SK-N-MC (cell line): ENCODE results near the gene HPSE.
"Not testable (repeated sequence)": the region's sequence is repeated elsewhere in the genome, so short reads cannot be mapped to it uniquely, and the experiment has no call there.

Experiments used
- DNase-seq: peaks from one replicate; pipeline ENCODE4 v3.0.0-alpha.2; 2011; ENCODE audit warnings: low read depth, low spot score
- H3K27ac ChIP-seq: fragments of 200-600 bp; sonication (generic); 2 replicates; pipeline ENCODE4 v1.5.1; 2016; ENCODE audit warnings: mixed run types
- H3K36me3 ChIP-seq: fragments of 200-600 bp; sonication (generic); 2 replicates; pipeline ENCODE4 v1.6.1; 2017; ENCODE audit warnings: antibody characterized with exemption, low read length, mixed read lengths; ENCODE audit not compliant: insufficient read depth
- H3K4me3 ChIP-seq: fragments of 200-600 bp; sonication (generic); 2 replicates; pipeline ENCODE4 v1.5.1; 2016
- H3K9ac ChIP-seq: fragments of 200-600 bp; sonication (generic); 2 replicates; pipeline ENCODE4 v1.8.0; 2017; ENCODE audit warnings: mixed run types, mixed read lengths; ENCODE audit not compliant: insufficient read length
- H3K9me3 ChIP-seq: fragments of 200-600 bp; sonication (generic); 2 replicates; pipeline ENCODE4 v1.6.1; 2017; ENCODE audit warnings: low read depth, mild to moderate bottlenecking, antibody characterized with exemption, low read length, moderate library complexity, mixed read lengths
- EZH2 ChIP-seq: fragments of 200-600 bp; sonication (generic); IDR thresholded peaks from one replicate; pipeline ENCODE4 v1.6.1; 2017; ENCODE audit warnings: antibody characterized with exemption
- FOXP2 ChIP-seq: optimal IDR thresholded peaks from 2 replicates; pipeline ENCODE3; 2011; ENCODE audit warnings: mild to moderate bottlenecking, moderate library complexity; ENCODE audit not compliant: insufficient read depth; ENCODE audit errors: extremely low read length, control extremely low read depth
- POLR2AphosphoS5 ChIP-seq: IDR thresholded peaks from 2 replicates; pipeline ENCODE4 v1.6.1; 2012; ENCODE audit warnings: mild to moderate bottlenecking, low read depth, low read length, borderline replicate concordance

The HPSE gene

DNA sequence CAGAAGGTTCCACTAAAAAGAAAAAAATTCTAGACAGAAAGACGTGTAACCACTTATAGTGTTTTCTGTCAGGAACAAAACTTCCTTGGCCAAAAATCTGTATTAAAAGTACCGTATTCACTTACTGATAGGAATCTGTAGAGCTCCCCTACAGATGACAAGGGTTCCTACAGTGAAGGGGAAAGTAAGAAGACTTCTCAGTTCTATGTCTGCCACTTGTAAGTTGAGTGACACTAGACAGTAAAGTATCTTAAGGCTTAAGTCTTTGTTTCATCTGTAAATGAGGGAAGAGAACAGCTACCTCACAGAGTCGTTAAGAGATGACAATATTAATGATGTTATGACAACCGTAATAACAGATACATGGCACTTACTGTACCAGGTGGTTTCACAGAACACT lies 53.3 kb downstream of the HPSE start:
- H3K9ac ChIP-seq: no peak overlapping the region

DNA sequence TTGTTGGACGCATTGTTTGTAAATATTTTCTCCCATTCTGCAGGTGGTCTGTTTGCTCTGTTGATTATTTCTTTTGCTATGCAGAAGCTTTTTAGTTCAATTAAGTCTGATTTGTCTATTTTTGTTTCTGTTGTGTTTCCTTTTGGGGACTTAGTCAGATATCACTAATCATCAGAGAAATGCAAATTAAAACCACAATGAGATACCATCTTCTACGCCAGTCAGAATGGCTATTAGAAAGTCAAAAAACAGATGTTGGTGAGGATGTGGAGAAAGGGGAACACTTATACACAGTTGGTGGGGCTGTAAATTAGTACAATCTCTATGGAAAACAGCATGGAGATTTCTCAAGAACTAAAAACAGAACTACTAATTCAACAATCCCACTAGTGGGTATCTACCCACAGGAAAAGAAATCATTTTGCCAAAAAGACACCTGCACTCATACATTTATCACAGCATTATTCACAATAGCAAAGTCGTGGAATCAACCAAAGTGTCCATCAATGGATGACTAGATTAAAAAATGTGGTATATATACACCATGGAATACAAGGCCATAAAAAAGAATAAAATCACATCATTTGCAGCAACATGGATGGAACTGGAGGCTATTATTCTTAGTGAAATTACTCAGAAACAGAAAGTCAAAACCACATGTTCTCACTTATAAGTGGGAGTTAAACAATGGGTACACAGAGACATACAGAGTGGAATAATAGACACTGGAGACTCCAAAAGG lies 58.2 kb downstream of the HPSE start:
- peaks cover 32% of the 10 kb centered on the region for H3K36me3 ChIP-seq
- H3K4me3 ChIP-seq: no peak overlapping the region
- H3K9ac ChIP-seq: no peak overlapping the region
- TF ChIP-seq FOXP2: no peak
- TF ChIP-seq POLR2AphosphoS5: no peak
- TF ChIP-seq EZH2: no peak
- no peak overlapping the region for H3K27ac ChIP-seq
- no peaks in the 10 kb centered on the region for H3K9me3 ChIP-seq
- DNase-seq: no peak

More for the DNA sequence above, 53.3 kb downstream of the HPSE start:
- TF ChIP-seq POLR2AphosphoS5 (no peak), FOXP2 (no peak), EZH2 (no peak)
- H3K36me3 ChIP-seq: peaks cover 16% of the 10 kb centered on the region
- DNase-seq: no peak
- H3K9me3 ChIP-seq: no peaks in the 10 kb centered on the region
- H3K27ac ChIP-seq: no peak overlapping the region
- H3K4me3 ChIP-seq: peak overlapping the region; percentile 45; the same call in 1 of the 2 replicates

DNA sequence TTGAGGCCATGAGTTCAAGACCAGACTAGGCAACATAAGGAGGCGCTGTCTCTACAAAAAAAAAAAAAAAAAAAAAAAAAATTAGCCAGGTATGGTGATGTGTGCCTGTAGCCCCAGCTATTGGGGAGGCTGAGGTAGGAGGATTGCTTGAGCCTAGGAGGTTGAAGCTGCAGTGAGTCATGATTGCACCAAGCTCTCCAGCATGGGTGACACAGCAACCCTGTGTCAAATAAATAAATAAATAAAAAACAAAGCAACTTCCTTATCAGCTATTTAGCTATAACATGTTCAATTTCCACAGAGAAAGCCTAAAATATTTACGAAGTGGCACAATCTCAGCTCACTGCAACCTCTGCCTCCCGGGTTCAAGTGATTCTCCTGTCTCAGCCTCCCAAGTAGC lies 60.7 kb downstream of the HPSE start:
- H3K9me3 ChIP-seq, H3K9ac ChIP-seq, DNase-seq, H3K27ac ChIP-seq, H3K4me3 ChIP-seq: not testable (repeated sequence)
- peaks cover 48% of the 10 kb centered on the region for H3K36me3 ChIP-seq

DNA sequence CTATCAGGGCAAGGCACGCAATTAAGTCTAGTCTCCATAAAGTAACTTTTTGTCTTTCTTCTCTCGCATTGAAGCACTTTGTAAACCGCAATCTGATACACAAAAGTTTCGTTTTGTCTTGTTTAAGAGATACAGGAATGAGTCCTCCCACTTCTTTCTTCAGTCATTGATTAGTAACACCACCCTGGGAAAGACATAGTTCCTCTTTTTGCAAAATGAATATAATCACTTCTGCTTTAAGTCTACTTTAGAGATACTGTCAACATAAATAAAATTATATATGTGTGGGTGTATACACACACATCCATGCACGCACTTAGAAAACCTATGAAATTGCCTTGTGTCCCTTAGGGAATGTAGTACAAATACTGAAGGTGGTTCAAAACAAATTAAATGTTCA lies 61.7 kb downstream of the HPSE start:
- no peak overlapping the region for H3K4me3 ChIP-seq
- peaks cover 39% of the 10 kb centered on the region for H3K36me3 ChIP-seq
- no peak for DNase-seq
- H3K9me3 ChIP-seq: no peaks in the 10 kb centered on the region
- TF ChIP-seq EZH2 (no peak), FOXP2 (no peak), POLR2AphosphoS5 (no peak)
- no peak overlapping the region for H3K9ac ChIP-seq
- no peak overlapping the region for H3K27ac ChIP-seq

DNA sequence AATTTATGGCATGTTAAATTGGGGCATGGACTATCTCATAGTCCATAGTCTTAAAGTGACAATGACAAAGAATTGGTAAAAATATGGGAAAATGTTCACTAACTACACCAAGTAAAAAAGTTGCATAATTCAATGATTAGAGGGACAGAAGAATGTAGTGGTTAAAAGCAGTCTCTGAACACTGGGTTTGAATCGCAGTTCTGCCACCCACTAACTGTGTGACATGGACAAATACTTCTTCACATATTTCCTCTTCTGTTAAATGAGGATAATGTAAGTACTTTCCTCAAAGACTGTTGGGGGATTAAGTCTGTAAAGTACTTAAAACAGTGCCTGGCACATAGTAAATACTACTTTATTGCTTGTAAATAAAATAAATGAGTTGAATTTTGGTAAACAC lies 65.4 kb downstream of the HPSE start:
- no peak for DNase-seq
- H3K9me3 ChIP-seq: no peaks in the 10 kb centered on the region
- H3K36me3 ChIP-seq: peaks cover 42% of the 10 kb centered on the region
- H3K9ac ChIP-seq: no peak overlapping the region
- no peak for TF ChIP-seq FOXP2
- no peak for TF ChIP-seq EZH2
- TF ChIP-seq POLR2AphosphoS5: no peak
- H3K4me3 ChIP-seq: no peak overlapping the region
- H3K27ac ChIP-seq: no peak overlapping the region

DNA sequence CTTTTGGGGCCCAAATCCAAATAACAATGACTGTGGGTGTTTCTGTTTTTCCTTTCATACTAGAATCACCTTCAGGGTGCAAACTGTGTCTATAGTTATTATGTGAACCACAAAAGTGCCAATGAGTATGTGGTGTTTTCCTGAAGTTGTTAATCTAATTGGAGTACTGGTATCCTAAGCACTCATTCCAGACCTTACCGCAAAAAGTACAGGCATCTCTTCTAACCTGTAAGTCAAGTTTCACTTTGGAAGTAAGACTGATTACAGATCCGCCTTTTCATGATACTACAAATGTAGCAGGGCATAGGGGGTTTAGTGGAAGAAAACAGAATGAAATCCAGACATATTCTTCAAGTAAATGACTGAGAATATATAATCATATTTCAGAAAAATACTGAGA lies 66.2 kb downstream of the HPSE start:
- no peak for TF ChIP-seq EZH2
- no peak for TF ChIP-seq POLR2AphosphoS5
- no peak for TF ChIP-seq FOXP2

DNA sequence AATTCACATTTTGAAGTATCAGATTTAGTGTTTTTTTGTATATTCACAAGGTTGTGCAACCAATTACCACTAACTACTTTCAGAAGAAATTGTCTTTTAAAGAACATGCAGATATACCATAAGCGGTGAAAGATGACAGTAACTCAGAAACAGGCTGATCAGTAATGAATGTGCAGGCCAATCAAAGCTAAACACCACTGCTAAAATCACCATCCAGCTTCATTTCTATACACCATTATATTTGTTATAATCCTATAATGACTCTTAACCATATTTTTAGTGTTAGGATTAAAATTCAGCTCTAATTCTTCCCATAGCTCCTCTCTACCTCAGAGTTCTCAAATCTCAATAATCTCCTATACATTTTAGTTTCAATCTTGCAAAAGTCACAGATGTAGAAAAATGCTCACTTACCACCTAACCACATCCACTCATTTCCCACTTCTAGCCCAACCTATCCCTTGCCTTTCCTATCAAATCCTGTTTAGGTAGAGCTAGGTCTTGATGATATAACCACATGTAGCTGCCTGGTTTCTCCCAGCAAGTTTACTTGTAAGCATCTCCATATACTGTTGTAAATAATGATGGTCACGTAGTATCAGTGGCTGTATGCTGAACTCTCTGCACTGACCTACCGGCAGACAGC lies 66.7 kb downstream of the HPSE start:
- peaks cover 37% of the 10 kb centered on the region for H3K36me3 ChIP-seq
- no peak overlapping the region for H3K4me3 ChIP-seq
- no peak overlapping the region for H3K9ac ChIP-seq
- no peaks in the 10 kb centered on the region for H3K9me3 ChIP-seq
- no peak overlapping the region for H3K27ac ChIP-seq
- DNase-seq: no peak
- TF ChIP-seq POLR2AphosphoS5: no peak
- no peak for TF ChIP-seq EZH2
- TF ChIP-seq FOXP2: no peak

More for the DNA sequence above, 66.2 kb downstream of the HPSE start:
- DNase-seq: no peak
- H3K9me3 ChIP-seq: no peaks in the 10 kb centered on the region
- no peak overlapping the region for H3K4me3 ChIP-seq
- H3K9ac ChIP-seq: no peak overlapping the region
- H3K27ac ChIP-seq: no peak overlapping the region
- H3K36me3 ChIP-seq: peaks cover 39% of the 10 kb centered on the region

DNA sequence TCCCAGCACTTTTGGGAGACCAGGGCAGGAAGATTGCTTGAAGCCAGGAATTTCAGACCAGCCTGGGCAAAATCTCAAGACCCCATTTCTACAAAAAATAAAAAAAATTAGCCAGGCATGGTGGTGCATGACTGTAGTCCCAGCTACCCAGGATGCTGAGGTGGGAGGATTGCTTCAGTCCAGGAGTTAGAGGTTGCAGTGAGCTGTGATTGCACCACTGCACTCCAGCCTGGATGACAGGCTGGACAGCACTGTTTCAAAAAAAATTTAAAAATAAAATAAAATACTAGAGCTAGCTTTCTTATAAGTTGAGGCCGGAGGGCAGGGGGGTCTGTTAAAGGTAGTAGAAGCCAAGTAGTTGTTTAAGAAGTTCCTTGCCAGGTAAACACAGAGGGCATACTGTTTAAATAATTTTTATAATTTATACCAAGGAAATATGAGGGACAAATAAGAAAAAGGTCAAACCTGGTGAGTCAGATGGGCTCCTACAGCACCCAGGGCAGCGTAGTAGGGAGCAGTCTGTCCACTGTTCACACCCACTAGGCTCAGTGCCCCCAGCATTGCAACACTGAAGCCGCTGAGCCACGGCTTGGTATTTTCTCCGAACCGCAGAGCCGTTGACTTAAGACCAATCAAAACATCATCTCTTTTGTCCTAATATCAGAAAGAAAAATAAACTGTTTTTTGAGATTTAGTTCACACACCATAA lies 67.4 kb downstream of the HPSE start:
- no peak overlapping the region for H3K4me3 ChIP-seq
- H3K9me3 ChIP-seq: no peaks in the 10 kb centered on the region
- DNase-seq: no peak
- H3K27ac ChIP-seq: no peak overlapping the region
- H3K36me3 ChIP-seq: peaks cover 35% of the 10 kb centered on the region
- no peak overlapping the region for H3K9ac ChIP-seq
- TF ChIP-seq FOXP2: no peak
- TF ChIP-seq EZH2: no peak
- no peak for TF ChIP-seq POLR2AphosphoS5

DNA sequence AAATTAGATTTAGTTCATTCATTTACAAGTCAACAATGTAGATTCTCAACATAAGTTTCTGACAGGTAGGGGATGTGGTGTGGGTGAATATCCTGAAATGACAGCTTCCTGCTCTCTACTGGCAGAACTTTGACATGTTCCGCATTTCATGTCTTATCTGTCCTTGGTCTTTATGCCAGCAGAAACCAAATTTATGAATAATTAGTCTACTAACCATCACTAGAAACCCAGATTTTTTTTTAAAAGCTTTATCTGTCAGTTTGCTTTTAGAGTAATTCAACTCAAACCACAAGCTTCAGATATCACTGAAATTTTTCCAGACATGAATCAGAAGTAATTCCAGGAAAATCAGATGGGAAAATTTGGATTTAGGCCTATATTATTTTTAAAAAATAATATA lies 68.0 kb downstream of the HPSE start:
- no peak overlapping the region for H3K27ac ChIP-seq
- TF ChIP-seq FOXP2 (no peak), POLR2AphosphoS5 (no peak), EZH2 (no peak)
- H3K36me3 ChIP-seq: peaks cover 39% of the 10 kb centered on the region
- no peak overlapping the region for H3K4me3 ChIP-seq
- DNase-seq: no peak
- H3K9me3 ChIP-seq: no peaks in the 10 kb centered on the region
- H3K9ac ChIP-seq: no peak overlapping the region
